HG03108 (cell line): Measurements from ENCODE around the gene DYNC1I1.

Experiments used
- ATAC-seq: cut with Tn5 transposase; IDR thresholded peaks from one replicate; pipeline ENCODE4 v1.9.1; 2021; ENCODE audit warnings: moderate library complexity; ENCODE audit not compliant: unreplicated experiment

DYNC1I1 gene

GRCh38 chr7:95847061-95847460 lies 74.7 kb downstream of the DYNC1I1 start:
- no peak for ATAC-seq

- ATAC-seq: no peak
These were observed 87.1 kb downstream of the DYNC1I1 start for GRCh38 chr7:95859429-95859828.

- no peak for ATAC-seq
These were observed 88.7 kb downstream of the DYNC1I1 start for GRCh38 chr7:95861041-95861440.

GRCh38 chr7:95863623-95864022 lies 91.3 kb downstream of the DYNC1I1 start:
- no peak for ATAC-seq

GRCh38 chr7:95865716-95866371 lies 93.5 kb downstream of the DYNC1I1 start:
- no peak for ATAC-seq

- no peak for ATAC-seq
These were observed 95.0 kb downstream of the DYNC1I1 start for GRCh38 chr7:95867309-95867708.

- ATAC-seq: no peak
These were observed 98.9 kb downstream of the DYNC1I1 start for GRCh38 chr7:95871075-95871848.

GRCh38 chr7:95871896-95872295 lies 99.5 kb downstream of the DYNC1I1 start:
- ATAC-seq: no peak

- ATAC-seq: no peak
These were observed 101.8 kb downstream of the DYNC1I1 start for GRCh38 chr7:95874129-95874528.

GRCh38 chr7:95874541-95875265 lies 102.3 kb downstream of the DYNC1I1 start:
- no peak for ATAC-seq

GRCh38 chr7:95875519-95875918 lies 103.2 kb downstream of the DYNC1I1 start:
- ATAC-seq: no peak

- no peak for ATAC-seq
These were observed 106.3 kb downstream of the DYNC1I1 start for GRCh38 chr7:95878677-95879076.

- ATAC-seq: no peak
These were observed 109.2 kb downstream of the DYNC1I1 start for GRCh38 chr7:95881597-95881996.

- no peak for ATAC-seq
These were observed 110.9 kb downstream of the DYNC1I1 start for GRCh38 chr7:95883217-95883616.

GRCh38 chr7:95886501-95887090 lies 114.2 kb downstream of the DYNC1I1 start:
- no peak for ATAC-seq

- no peak for ATAC-seq
These were observed 121.1 kb downstream of the DYNC1I1 start for GRCh38 chr7:95893484-95893883.

GRCh38 chr7:95897557-95898251 lies 125.3 kb downstream of the DYNC1I1 start:
- ATAC-seq: no peak

GRCh38 chr7:95899919-95900513 lies 127.7 kb downstream of the DYNC1I1 start:
- ATAC-seq: no peak

GRCh38 chr7:95901006-95901405 lies 128.7 kb downstream of the DYNC1I1 start:
- no peak for ATAC-seq

- no peak for ATAC-seq
These were observed 131.7 kb downstream of the DYNC1I1 start for GRCh38 chr7:95904099-95904498.
